Transverse colon (tissue), 4 donors: ENCODE measurements around the gene MAT1A.

Source experiments
- EP300 ChIP-seq: sonication (generic); formaldehyde crosslinking; IDR thresholded peaks from one replicate; pipeline ENCODE4 v1.6.1; 2017; ENCODE audit warnings: antibody characterized with exemption, low read depth
- POLR2A ChIP-seq: fragments of 450-650 bp; IDR thresholded peaks from one replicate; pipeline ENCODE4 v1.6.1; 2016; ENCODE audit warnings: antibody characterized with exemption, mild to moderate bottlenecking, moderate library complexity
- POLR2AphosphoS5 ChIP-seq, 3 donors: sonication (generic); formaldehyde crosslinking; IDR thresholded peaks; one replicate each; pipeline ENCODE4 v1.6.1; 2016; ENCODE audit warnings: antibody characterized with exemption in 3 of 3
- TF ChIP-seq, protein P1 (sequence below), 5 experiments: fragments of 200-600 bp in 3 of 5; fragments of 450-650 bp in 2 of 5; sonication (generic) in 3 of 5; IDR thresholded peaks; 1 replicate in 2 of 5; 2 replicates in 3 of 5; pipeline ENCODE4 v1.5.1; 2016 to 2017; ENCODE audit warnings: antibody characterized with exemption in 5 of 5, inconsistent platforms in 3 of 5, mild to moderate bottlenecking in 2 of 5, moderate library complexity in 1 of 5

- TF ChIP-seq, protein P1, sequence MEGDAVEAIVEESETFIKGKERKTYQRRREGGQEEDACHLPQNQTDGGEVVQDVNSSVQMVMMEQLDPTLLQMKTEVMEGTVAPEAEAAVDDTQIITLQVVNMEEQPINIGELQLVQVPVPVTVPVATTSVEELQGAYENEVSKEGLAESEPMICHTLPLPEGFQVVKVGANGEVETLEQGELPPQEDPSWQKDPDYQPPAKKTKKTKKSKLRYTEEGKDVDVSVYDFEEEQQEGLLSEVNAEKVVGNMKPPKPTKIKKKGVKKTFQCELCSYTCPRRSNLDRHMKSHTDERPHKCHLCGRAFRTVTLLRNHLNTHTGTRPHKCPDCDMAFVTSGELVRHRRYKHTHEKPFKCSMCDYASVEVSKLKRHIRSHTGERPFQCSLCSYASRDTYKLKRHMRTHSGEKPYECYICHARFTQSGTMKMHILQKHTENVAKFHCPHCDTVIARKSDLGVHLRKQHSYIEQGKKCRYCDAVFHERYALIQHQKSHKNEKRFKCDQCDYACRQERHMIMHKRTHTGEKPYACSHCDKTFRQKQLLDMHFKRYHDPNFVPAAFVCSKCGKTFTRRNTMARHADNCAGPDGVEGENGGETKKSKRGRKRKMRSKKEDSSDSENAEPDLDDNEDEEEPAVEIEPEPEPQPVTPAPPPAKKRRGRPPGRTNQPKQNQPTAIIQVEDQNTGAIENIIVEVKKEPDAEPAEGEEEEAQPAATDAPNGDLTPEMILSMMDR (IDR thresholded peaks at IDR 0.05), result no peak
- TF ChIP-seq EP300, result no peak
- no peak for TF ChIP-seq POLR2AphosphoS5 (IDR thresholded peaks at IDR 0.05)
- TF ChIP-seq POLR2A, result no peak
Measured at GRCh38 chr10:80272793-80273522, 16.5 kb downstream of the MAT1A start.
